ENCODE results near the gene CUEDC2. TPM values are rescaled to one million over a fixed set of nuclear protein-coding genes. Genes with fewer than 3 reads are reported as not detected.

Gene CUEDC2
- total RNA-seq, 4 donors from 2014 or later = 86.4 to 195 (median 131) TPM

GRCh38 chr10:102467318-102467717, 34.9 kb upstream of the CUEDC2 start:
- H3K9me3 ChIP-seq = no peaks in the 10 kb centered on the region
- H3K36me3 ChIP-seq = peaks cover 0 to 16% (median 0%) of the 10 kb centered on the region in 3 donors
- H3K27ac ChIP-seq = no peak overlapping the region
- peaks cover 0 to 16% (median 6%) of the 10 kb centered on the region in 4 donors for H3K4me1 ChIP-seq
- 89 to 92% methylated on average over 6 of the region's 6 CpGs for WGBS, 2 donors
- DNase-seq (ENCODE audit: low spot score in 2 of 2) = no peak
- no peaks in the 10 kb centered on the region for H3K27me3 ChIP-seq
- TF ChIP-seq CTCF (IDR thresholded peaks at IDR 0.05) = no peak
- no peak for TF ChIP-seq POLR2A (IDR thresholded peaks at IDR 0.05)
- TF ChIP-seq EP300 (IDR thresholded peaks at IDR 0.05) = no peak
- no peak overlapping the region for H3K4me3 ChIP-seq

DNA sequence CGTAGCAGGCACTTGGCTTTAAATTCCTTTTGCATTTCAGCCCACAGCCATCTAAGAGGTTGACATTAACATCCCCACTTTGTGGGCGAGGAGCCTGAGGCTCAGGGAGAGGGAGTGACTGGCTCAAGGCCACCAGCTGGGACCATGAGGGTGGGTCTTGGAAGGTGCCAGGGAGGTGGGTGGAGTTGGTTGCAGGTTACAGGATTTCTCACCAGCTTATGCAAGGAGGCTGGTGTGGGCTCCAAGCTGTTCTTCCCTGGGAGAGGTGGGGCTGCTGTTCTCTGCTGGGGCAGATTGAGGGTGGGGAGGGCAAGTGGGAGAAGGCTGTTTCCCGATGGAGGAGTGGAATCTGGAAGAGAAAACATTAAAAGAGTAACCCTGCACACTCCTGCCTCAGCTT, 33.1 kb upstream of the CUEDC2 start:
- Histone ChIP-seq H3K36me3 (peaks cover 0 to 6% (median 0%) of the 10 kb centered on the region in 3 donors), H3K27ac (no peak overlapping the region), H3K4me3 (no peak overlapping the region), H3K4me1 (peaks cover 0 to 34% (median 15%) of the 10 kb centered on the region in 4 donors), H3K9me3 (no peaks in the 10 kb centered on the region), H3K27me3 (no peaks in the 10 kb centered on the region)
- TF ChIP-seq CTCF (IDR thresholded peaks at IDR 0.05) (no peak), EP300 (IDR thresholded peaks at IDR 0.05) (no peak), POLR2A (IDR thresholded peaks at IDR 0.05) (no peak)
- no peak for DNase-seq (ENCODE audit: low spot score in 2 of 2)
- whole genome bisulfite sequencing, 2 donors = 48 to 58% methylated on average over 3 of the region's 3 CpGs

DNA sequence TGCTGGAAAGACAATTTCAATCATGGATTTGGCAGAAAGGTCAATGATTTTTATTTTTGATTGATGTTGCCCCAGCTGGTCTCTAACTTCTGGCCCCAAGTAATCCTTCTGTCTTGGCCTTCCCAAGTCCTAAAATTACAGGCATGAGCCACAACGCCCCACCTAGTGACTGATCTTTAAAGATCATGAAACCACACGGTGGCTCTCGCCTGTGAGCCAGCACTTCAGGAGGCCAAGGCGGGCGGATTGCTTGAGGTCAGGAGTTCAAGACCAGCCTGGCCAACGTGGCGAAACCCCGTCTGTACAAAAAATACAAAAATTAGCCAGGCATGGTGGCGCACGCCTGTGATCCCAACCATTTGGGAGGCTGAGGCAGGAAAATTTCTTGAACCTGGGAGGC, 31.6 kb upstream of the CUEDC2 start:
- DNase-seq (ENCODE audit: low spot score in 2 of 2) = no peak
- Histone ChIP-seq H3K36me3 (no peaks in the 10 kb centered on the region), H3K27ac (no peak overlapping the region), H3K27me3 (no peaks in the 10 kb centered on the region), H3K4me1 (peaks cover 0 to 34% (median 16%) of the 10 kb centered on the region in 4 donors), H3K9me3 (no peaks in the 10 kb centered on the region), H3K4me3 (no peak overlapping the region)
- no peak for TF ChIP-seq EP300 (IDR thresholded peaks at IDR 0.05)
- TF ChIP-seq POLR2A (IDR thresholded peaks at IDR 0.05) = no peak
- TF ChIP-seq CTCF (IDR thresholded peaks at IDR 0.05) = no peak
- 85 to 86% methylated on average over 10 of the region's 10 CpGs for WGBS, 2 donors

GRCh38 chr10:102462512-102463054, 30.2 kb upstream of the CUEDC2 start:
- Histone ChIP-seq H3K27me3 (no peaks in the 10 kb centered on the region), H3K9me3 (no peaks in the 10 kb centered on the region), H3K27ac (no peak overlapping the region), H3K36me3 (no peaks in the 10 kb centered on the region), H3K4me1 (peaks cover 0 to 28% (median 12%) of the 10 kb centered on the region in 4 donors), H3K4me3 (no peak overlapping the region)
- no peak for DNase-seq (ENCODE audit: low spot score in 2 of 2)
- TF ChIP-seq EP300 (IDR thresholded peaks at IDR 0.05) (no peak), POLR2A (IDR thresholded peaks at IDR 0.05) (no peak), CTCF (IDR thresholded peaks at IDR 0.05) (no peak)
- 63 to 69% methylated on average over 6 of the region's 6 CpGs for WGBS, 2 donors

GRCh38 chr10:102461187-102462054, 29.0 kb upstream of the CUEDC2 start:
- Histone ChIP-seq H3K36me3 (peaks cover 0 to under 1% (median 0%) of the 10 kb centered on the region in 3 donors), H3K27ac (peak overlapping the region in 3 of 4 donors; percentile 40 to 74 (median 54)), H3K9me3 (no peaks in the 10 kb centered on the region), H3K4me3 (peak overlapping the region; percentile 46 to 94 (median 61)), H3K27me3 (no peaks in the 10 kb centered on the region), H3K4me1 (peaks cover 0 to 28% (median 12%) of the 10 kb centered on the region in 4 donors)
- DNase-seq (ENCODE audit: low spot score in 2 of 2) = peak; percentile 70 to 74
- peak in 1 of 5 experiments; percentile 16 for TF ChIP-seq CTCF (IDR thresholded peaks at IDR 0.05)
- no peak for TF ChIP-seq POLR2A (IDR thresholded peaks at IDR 0.05)
- TF ChIP-seq EP300 (IDR thresholded peaks at IDR 0.05) = peak; percentile 61 to 69
- WGBS, 2 donors = 5 to 6% methylated on average over 32 to 37 of the region's 54 CpGs

Measured in tibial nerve (tissue), 4 donors.